HG03432 (cell line): ENCODE data around the gene RELT.
"Not testable (repeated sequence)": the region's sequence is repeated elsewhere in the genome, so short reads cannot be mapped to it uniquely, and the experiment has no call there.

Experiments used
- ATAC-seq: cut with Tn5 transposase; IDR thresholded peaks from one replicate; pipeline ENCODE4 v1.9.1; 2021; ENCODE audit warnings: mild to moderate bottlenecking, moderate library complexity; ENCODE audit not compliant: unreplicated experiment

Gene RELT

DNA sequence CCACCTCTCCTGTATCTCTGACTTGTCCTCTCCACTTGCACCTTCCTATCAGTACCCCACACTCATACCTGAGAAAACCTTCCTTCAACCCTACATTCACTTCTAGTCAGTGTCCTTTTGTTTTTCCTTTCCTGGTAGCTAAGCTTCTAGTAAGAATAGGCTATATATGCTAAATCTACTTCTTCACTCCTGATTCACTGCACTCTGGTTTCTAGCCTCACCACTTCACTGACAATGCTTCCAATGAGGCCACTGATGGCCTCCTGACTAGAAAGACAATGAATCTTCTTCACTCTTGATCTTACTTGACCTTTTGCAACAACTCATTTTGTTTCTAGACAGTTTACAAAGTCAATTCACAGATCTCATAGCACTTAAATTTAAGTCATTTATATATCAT, 52.0 kb downstream of the RELT start:
- no peak for ATAC-seq

- no peak for ATAC-seq
These were observed 52.5 kb downstream of the RELT start for GRCh38 chr11:73428699-73429098.

GRCh38 chr11:73429121-73429750, 53.0 kb downstream of the RELT start:
- no peak for ATAC-seq

GRCh38 chr11:73430326-73430725, 54.1 kb downstream of the RELT start:
- no peak for ATAC-seq

GRCh38 chr11:73431396-73431795, 55.2 kb downstream of the RELT start:
- no peak for ATAC-seq

- not testable (repeated sequence) for ATAC-seq
These were observed 60.7 kb downstream of the RELT start for GRCh38 chr11:73436859-73437258.

DNA sequence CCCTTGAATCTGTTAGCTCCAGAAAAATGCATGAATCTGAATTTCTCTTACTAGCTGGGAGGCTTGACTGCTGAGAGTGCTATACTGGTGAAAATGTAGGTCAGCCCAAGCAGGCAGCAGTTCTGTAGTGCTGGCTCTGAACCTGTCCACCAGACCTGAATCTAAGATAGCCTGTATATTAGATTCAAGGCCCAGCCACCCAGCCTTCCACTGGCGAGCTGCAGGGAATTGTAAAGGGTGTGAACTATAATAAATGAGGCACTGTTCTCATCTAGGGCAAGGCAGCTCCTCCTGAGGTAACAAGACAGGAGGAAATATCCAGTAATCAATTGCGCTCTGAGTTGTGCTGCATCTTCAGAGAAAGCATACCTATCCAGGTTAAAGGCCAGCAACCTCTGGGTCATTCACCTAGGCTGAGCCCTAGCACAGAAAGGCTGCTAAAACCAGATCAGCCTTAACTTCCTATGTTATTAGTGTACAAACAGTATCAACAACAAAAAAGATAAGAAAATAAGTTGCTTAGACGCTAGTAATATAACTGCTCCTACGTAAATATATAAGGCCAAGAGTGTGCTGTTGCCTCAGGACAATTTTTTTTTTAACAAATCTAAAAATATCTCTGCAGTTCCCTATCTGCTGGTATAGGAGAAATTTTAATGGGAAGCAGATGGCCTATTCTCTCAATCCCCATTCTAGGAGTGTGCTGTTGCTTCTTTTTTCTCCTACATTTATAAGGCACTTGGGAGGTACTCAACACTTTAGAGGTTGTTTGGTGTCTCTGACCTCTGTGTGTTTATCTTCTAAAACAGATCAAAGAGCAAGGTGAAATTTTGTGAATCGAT, 63.0 kb downstream of the RELT start:
- ATAC-seq, result no peak

- no peak for ATAC-seq
These were observed 69.8 kb downstream of the RELT start for GRCh38 chr11:73445980-73446379.

DNA sequence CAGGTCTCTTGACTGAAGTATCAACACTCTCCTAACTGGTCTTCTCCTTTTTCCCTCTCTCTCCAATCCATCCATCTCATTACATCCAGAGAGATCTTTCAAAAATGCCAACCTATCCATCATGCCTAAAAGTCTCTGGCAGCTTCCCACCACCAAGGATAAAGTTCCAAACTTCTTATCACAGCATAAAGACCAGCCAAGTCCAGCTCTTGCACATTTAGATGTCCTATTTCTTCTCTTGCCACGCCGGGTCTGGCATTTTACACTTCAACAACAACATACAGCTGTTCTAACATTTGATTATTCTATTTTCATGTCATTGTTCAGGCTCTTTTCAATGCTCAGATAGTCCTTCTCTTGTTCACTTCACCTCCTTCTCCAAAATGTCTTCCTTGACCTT, 70.6 kb downstream of the RELT start:
- no peak for ATAC-seq
